GM12891 (cell line): ENCODE data around the gene UBE4A.

Experiments
- DNase-seq: peaks from one replicate; pipeline ENCODE4 v3.0.0; 2011; ENCODE audit warnings: low spot score; ENCODE audit not compliant: insufficient read length
- FAIRE-seq: peaks from 2 replicates; lab custom pipeline; 2011; peaks lifted over from hg19 to GRCh38; lab: Jason Lieb, UNC
- PAX5 ChIP-seq: IDR thresholded peaks from 2 replicates; pipeline ENCODE4 v1.6.1; 2011; ENCODE audit warnings: low read length, moderate library complexity, mild to moderate bottlenecking; ENCODE audit not compliant: insufficient read depth, severe bottlenecking
- POLR2A ChIP-seq: IDR thresholded peaks from 2 replicates; pipeline ENCODE4 v1.6.1; 2011; ENCODE audit warnings: low read depth, low read length, control low read depth
- POLR2AphosphoS5 ChIP-seq: IDR thresholded peaks from 2 replicates; pipeline ENCODE4 v1.6.1; 2011; ENCODE audit warnings: low read depth, low read length, control low read depth
- POU2F2 ChIP-seq: IDR thresholded peaks from 2 replicates; pipeline ENCODE4 v1.6.1; 2011; ENCODE audit warnings: low read depth, mild to moderate bottlenecking, control low read depth, low read length, moderate library complexity
- SPI1 ChIP-seq: IDR thresholded peaks from 2 replicates; pipeline ENCODE4 v1.6.1; 2011; ENCODE audit warnings: low read depth, low read length, control low read depth
- TAF1 ChIP-seq: IDR thresholded peaks from 2 replicates; pipeline ENCODE4 v1.6.1; 2011; ENCODE audit warnings: low read depth, low read length, control low read depth

The UBE4A gene

GRCh38 chr11:118342503-118343161 is 16.8 kb upstream of the UBE4A start, which contains the start of gene CD3D:
Gene CD3D, minus strand, starts transcription at chr11:118342705. Its CDS starts 98 bp downstream, at chr11:118342607.
- TF ChIP-seq POU2F2 (no peak), PAX5 (no peak), SPI1 (no peak), POLR2AphosphoS5 (no peak), TAF1 (no peak), POLR2A (no peak)
- FAIRE-seq, result no peak
- no peak for DNase-seq

- DNase-seq (no peak), FAIRE-seq (no peak)
- TF ChIP-seq PAX5 (no peak), POLR2AphosphoS5 (no peak), SPI1 (peak; percentile 33; the same call in 1 of the 2 replicates)
These were observed 16.2 kb upstream of the UBE4A start for GRCh38 chr11:118343248-118343647.

DNA sequence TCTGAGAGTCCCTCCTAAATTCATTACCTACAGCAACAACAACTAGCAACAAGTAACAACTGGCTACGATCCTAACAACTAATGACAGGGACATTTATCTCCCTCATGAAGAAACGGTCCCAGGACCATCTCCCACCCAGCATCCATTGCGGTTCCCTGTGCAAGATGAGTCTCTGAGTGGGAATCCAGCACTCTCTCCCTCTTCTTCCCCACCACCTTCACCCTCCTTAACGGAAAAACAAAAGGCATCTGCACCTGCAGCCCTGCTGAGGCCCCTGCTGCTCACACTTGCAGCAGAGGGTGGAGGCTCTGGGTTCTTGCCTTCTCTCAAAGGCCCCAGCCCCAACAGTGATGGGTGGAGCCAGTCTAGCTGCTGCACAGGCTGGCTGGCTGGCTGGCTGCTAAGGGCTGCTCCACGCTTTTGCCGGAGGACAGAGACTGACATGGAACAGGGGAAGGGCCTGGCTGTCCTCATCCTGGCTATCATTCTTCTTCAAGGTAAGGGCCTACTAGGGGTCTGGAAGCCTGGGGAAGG is 15.4 kb upstream of the UBE4A start, which contains the start of gene CD3G:
TSS of gene CD3G (plus strand) at position 364 of the 535 bp plus-strand sequence. CDS start at position 444, 80 bp downstream.
- no peak for DNase-seq
- no peak for FAIRE-seq
- TF ChIP-seq POLR2A, result no peak
- no peak for TF ChIP-seq TAF1
- TF ChIP-seq SPI1, result no peak
- no peak for TF ChIP-seq PAX5
- TF ChIP-seq POU2F2, result no peak
- TF ChIP-seq POLR2AphosphoS5, result no peak

DNA sequence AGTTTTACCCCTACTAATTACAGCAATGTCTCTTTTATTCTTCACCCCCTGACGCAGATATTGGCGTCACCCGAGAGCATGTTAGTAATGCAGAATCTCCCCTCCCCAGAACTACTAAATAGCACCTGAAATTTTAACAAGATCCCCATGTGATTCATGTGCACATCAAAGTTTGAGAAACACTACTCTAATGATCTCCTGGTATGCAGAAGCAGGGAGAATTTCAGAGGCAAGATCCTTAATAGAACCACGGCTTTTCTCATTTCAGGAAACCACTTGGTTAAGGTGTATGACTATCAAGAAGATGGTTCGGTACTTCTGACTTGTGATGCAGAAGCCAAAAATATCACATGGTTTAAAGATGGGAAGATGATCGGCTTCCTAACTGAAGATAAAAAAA is 9.9 kb upstream of the UBE4A start:
- FAIRE-seq (no peak), DNase-seq (no peak)
- TF ChIP-seq TAF1 (no peak), POLR2AphosphoS5 (no peak), SPI1 (no peak), POLR2A (no peak), PAX5 (no peak)

DNA sequence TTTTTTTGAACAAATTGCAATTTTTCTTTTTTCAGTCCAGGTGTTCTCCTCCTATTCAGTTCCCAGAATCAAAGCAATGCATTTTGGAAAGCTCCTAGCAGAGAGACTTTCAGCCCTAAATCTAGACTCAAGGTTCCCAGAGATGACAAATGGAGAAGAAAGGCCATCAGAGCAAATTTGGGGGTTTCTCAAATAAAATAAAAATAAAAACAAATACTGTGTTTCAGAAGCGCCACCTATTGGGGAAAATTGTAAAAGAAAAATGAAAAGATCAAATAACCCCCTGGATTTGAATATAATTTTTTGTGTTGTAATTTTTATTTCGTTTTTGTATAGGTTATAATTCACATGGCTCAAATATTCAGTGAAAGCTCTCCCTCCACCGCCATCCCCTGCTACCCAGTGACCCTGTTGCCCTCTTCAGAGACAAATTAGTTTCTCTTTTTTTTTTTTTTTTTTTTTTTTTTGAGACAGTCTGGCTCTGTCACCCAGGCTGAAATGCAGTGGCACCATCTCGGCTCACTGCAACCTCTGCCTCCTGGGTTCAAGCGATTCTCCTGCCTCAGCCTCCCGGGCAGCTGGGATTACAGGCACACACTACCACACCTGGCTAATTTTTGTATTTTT is 6.2 kb upstream of the UBE4A start:
- FAIRE-seq (no peak), DNase-seq (no peak)
- TF ChIP-seq POU2F2 (no peak), PAX5 (no peak), TAF1 (no peak), POLR2AphosphoS5 (no peak), POLR2A (no peak), SPI1 (no peak)

- DNase-seq (no peak), FAIRE-seq (no peak)
- TF ChIP-seq SPI1 (no peak), PAX5 (no peak), POU2F2 (no peak), POLR2A (no peak), POLR2AphosphoS5 (no peak), TAF1 (no peak)
These were observed 1.3 kb upstream of the UBE4A start for GRCh38 chr11:118358071-118358470.

DNA sequence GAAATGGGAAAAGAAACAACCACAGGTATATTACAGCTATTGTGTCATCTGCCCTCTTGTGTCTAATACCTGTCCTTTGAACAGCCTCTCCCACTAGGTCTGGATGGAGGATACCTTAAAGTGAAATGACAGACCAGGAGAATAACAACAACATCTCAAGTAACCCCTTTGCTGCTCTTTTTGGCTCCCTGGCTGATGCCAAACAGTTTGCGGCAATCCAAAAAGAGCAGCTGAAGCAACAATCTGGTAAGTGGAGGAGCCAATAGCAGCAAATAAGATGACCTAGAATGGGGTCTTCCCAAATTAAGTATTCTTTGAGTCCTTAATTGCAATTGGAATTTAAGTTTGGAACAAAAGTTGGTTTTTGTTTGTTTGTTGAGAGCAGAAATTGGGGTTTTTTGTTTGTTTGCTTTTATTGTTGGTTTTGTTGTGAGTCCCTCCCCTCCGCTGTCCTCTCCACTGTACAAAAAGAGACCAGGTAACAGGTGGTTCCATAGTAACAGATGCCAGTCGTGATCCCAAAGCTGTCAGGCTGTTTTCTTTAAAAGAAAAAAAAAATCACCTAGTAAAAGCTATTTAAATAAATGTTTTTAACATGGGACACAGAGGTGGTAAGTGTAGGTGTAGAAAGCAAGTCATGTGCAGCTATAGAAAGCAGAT is 5.7 kb downstream of the UBE4A start:
- TF ChIP-seq PAX5, result no peak
- TF ChIP-seq POLR2A, result no peak
- TF ChIP-seq POLR2AphosphoS5, result no peak
- TF ChIP-seq TAF1, result no peak
- TF ChIP-seq SPI1, result no peak
- no peak for TF ChIP-seq POU2F2
- DNase-seq (no peak), FAIRE-seq (no peak)

DNA sequence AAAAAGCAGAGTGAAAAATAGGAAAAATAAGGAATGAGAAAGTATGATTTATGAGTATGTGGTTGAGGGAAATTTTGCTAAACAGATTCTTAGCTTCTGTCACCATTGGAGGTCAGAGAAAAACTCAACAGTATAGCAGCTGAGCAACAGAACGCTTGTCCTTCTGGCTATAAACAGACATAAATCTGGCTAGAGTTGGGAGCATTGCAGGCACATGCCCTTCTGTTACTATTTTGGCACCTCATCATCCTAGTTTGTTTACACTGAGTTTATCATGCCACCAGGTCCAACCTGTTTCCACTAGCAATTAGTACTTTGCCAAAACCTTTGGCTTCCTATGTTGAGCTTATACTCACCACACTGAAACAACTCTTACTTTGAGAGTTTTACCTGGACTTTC is 6.9 kb downstream of the UBE4A start:
- TF ChIP-seq SPI1 (no peak), TAF1 (no peak), POLR2AphosphoS5 (no peak), PAX5 (no peak), POU2F2 (no peak), POLR2A (no peak)
- no peak for DNase-seq
- FAIRE-seq, result no peak

GRCh38 chr11:118370774-118371173 is 11.4 kb downstream of the UBE4A start:
- no peak for DNase-seq
- TF ChIP-seq TAF1, result no peak
- no peak for TF ChIP-seq POU2F2
- no peak for TF ChIP-seq SPI1
- TF ChIP-seq POLR2AphosphoS5, result no peak
- no peak for TF ChIP-seq POLR2A
- TF ChIP-seq PAX5, result no peak
- no peak for FAIRE-seq

- TF ChIP-seq TAF1 (no peak), SPI1 (no peak)
- FAIRE-seq, result no peak
These were observed 13.9 kb downstream of the UBE4A start for GRCh38 chr11:118373263-118373662.

More at GRCh38 chr11:118373263-118373662, 13.9 kb downstream of the UBE4A start:
- DNase-seq, result no peak
